UCSD-AML1 (cell line): ENCODE data around the gene SMPD2.

ENCODE experiments used
- DNase-seq: peaks from one replicate; lab custom pipeline; 2025; ENCODE audit not compliant: unreplicated experiment; lab: John Stamatoyannopoulos, UW

SMPD2 gene

GRCh38 chr6:109446072-109446471, 5.5 kb downstream of the SMPD2 start:
- no peak for DNase-seq

GRCh38 chr6:109446541-109446940, 6.0 kb downstream of the SMPD2 start:
- DNase-seq = no peak

GRCh38 chr6:109447087-109447486, 6.6 kb downstream of the SMPD2 start:
- DNase-seq = no peak

- DNase-seq = peak; percentile 35
Observed at GRCh38 chr6:109447878-109448555, 7.5 kb downstream of the SMPD2 start.

- no peak for DNase-seq
Observed at GRCh38 chr6:109448615-109449014, 8.1 kb downstream of the SMPD2 start.

- no peak for DNase-seq
Observed at GRCh38 chr6:109449064-109449794, 8.7 kb downstream of the SMPD2 start.

GRCh38 chr6:109449795-109450673, 9.5 kb downstream of the SMPD2 start:
- DNase-seq = peak; percentile 32

- DNase-seq = no peak
Observed at GRCh38 chr6:109450801-109451200, 10.3 kb downstream of the SMPD2 start.

- DNase-seq = no peak
Observed at GRCh38 chr6:109451376-109451775, 10.9 kb downstream of the SMPD2 start.

GRCh38 chr6:109452181-109452580, 11.7 kb downstream of the SMPD2 start:
- no peak for DNase-seq

GRCh38 chr6:109453156-109453555, 12.6 kb downstream of the SMPD2 start:
- DNase-seq = no peak

GRCh38 chr6:109453594-109454495, 13.3 kb downstream of the SMPD2 start:
- no peak for DNase-seq

GRCh38 chr6:109454496-109455436, 14.2 kb downstream of the SMPD2 start:
- peak; percentile 74 for DNase-seq

- DNase-seq = peak; percentile 71
Observed at GRCh38 chr6:109455437-109456110, 15.1 kb downstream of the SMPD2 start, which contains the start of gene MICAL1. Gene MICAL1, minus strand, starts transcription at chr6:109455772. Its CDS starts 1,576 bp downstream, at chr6:109454196.

GRCh38 chr6:109456111-109456583, 15.6 kb downstream of the SMPD2 start:
- DNase-seq = no peak

- no peak for DNase-seq
Observed at GRCh38 chr6:109456710-109457561, 16.4 kb downstream of the SMPD2 start.

- DNase-seq = no peak
Observed at GRCh38 chr6:109457562-109457996, 17.1 kb downstream of the SMPD2 start.
